Measurements from ENCODE around the gene MUC5B.

GRCh38 chr11:1306186-1307162 is 83.6 kb downstream of the MUC5B start:
- TF ChIP-seq CTCF (IDR thresholded peaks at IDR 0.05): no peak
- TF ChIP-seq POLR2A (IDR thresholded peaks at IDR 0.05): no peak

Measured in esophagus squamous epithelium (tissue), 4 donors.